HepG2 (cell line): ENCODE data around the gene KANK3. TPM values are rescaled to one million over a fixed set of nuclear protein-coding genes. Genes with fewer than 3 reads are reported as not detected.
A peak's percentile ranks its signal among the peaks of the same experiment; 100 is the strongest.

Experiments used
- ATF1 ChIP-seq: IDR thresholded peaks from 2 replicates; pipeline ENCODE4 v1.6.1; 2016; ENCODE audit warnings: mild to moderate bottlenecking, control low read depth
- BRD4 ChIP-seq: sonication (generic); formaldehyde crosslinking; IDR thresholded peaks from 2 replicates; pipeline ENCODE4 v1.4.0; 2020; ENCODE audit warnings: missing genetic modification reagents
- FOXC1 ChIP-seq: sonication (generic); formaldehyde crosslinking; IDR thresholded peaks from 2 replicates; pipeline ENCODE4 v1.8.0; 2022; ENCODE audit warnings: mild to moderate bottlenecking, missing genetic modification reagents, borderline replicate concordance
- POLR2AphosphoS2 ChIP-seq: IDR thresholded peaks from 2 replicates; pipeline ENCODE4 v1.6.1; 2011; ENCODE audit warnings: low read depth, low read length, improper control_type of control experiment
- SP2 ChIP-seq: sonication (generic); formaldehyde crosslinking; IDR thresholded peaks from 2 replicates; pipeline ENCODE4 v1.5.1; 2020; ENCODE audit warnings: mild to moderate bottlenecking, missing genetic modification reagents
- ZFP1 ChIP-seq: IDR thresholded peaks from 2 replicates; pipeline ENCODE4 v1.6.1; 2016
- ZMYM3 ChIP-seq: sonication (generic); formaldehyde crosslinking; IDR thresholded peaks from 2 replicates; pipeline ENCODE4 v1.5.1; 2020; ENCODE audit warnings: mild to moderate bottlenecking, missing genetic modification reagents
- ZNF274 ChIP-seq: sonication (generic); formaldehyde crosslinking; IDR thresholded peaks from 2 replicates; pipeline ENCODE4 v1.5.1; 2020; ENCODE audit warnings: mild to moderate bottlenecking, missing genetic modification reagents
- ZNF317 ChIP-seq: sonication (generic); formaldehyde crosslinking; IDR thresholded peaks from 2 replicates; pipeline ENCODE4 v1.5.0; 2020; ENCODE audit warnings: mild to moderate bottlenecking, missing genetic modification reagents
- ZNF326 ChIP-seq: sonication (generic); formaldehyde crosslinking; IDR thresholded peaks from 2 replicates; pipeline ENCODE4 v1.4.0; 2020; ENCODE audit warnings: missing genetic modification reagents, borderline replicate concordance
- ZNF619 ChIP-seq: sonication (generic); formaldehyde crosslinking; IDR thresholded peaks from 2 replicates; pipeline ENCODE4 v1.4.0; 2020; ENCODE audit warnings: mild to moderate bottlenecking, missing genetic modification reagents
- ZNF772 ChIP-seq: sonication (generic); formaldehyde crosslinking; IDR thresholded peaks from 2 replicates; pipeline ENCODE4 v1.5.0; 2020; ENCODE audit warnings: mild to moderate bottlenecking, missing genetic modification reagents
- polyA plus RNA-seq, 8 experiments: library from polyadenylated mRNA; depleted of rRNA in 3 of 8; stranded (reverse) in 7 of 8; unstranded in 1 of 8; fragments of >200 nt; fragmentation: Illumina TruSeq in 4 of 8; extraction: Trizol in 4 of 8; gene quantifications; 2 replicates each; pipeline versions ENCODE4 v1.2.1 to v1.2.3, GENCODE V29; 2011 to 2016; ENCODE audit warnings: low read depth in 4 of 8, missing spikeins in 1 of 8, mixed read lengths in 1 of 8; ENCODE audit not compliant: insufficient read depth in 1 of 8
- total RNA-seq, 5 experiments: library from RNA; depleted of rRNA; stranded (reverse); fragments of >200 nt; fragmentation: Illumina TruSeq; extraction: Trizol; gene quantifications; 2 replicates each; pipeline ENCODE4 v1.2.3, GENCODE V29; 2016; ENCODE audit warnings: low read depth in 1 of 5
- TF ChIP-seq, protein P1 (sequence below): sonication (generic); formaldehyde crosslinking; IDR thresholded peaks from 2 replicates; pipeline ENCODE4 v1.4.0; 2020; ENCODE audit warnings: missing genetic modification reagents, borderline replicate concordance
- TF ChIP-seq, protein P2 (sequence below): sonication (generic); formaldehyde crosslinking; IDR thresholded peaks from 2 replicates; pipeline ENCODE4 v1.4.0; 2020; ENCODE audit warnings: missing genetic modification reagents, mild to moderate bottlenecking, borderline replicate concordance
- TF ChIP-seq, protein P3 (sequence below): IDR thresholded peaks from 2 replicates; pipeline ENCODE4 v1.6.1; 2016; ENCODE audit warnings: missing biosample characterization, missing genetic modification reagents, low read depth
- TF ChIP-seq, protein P4 (sequence below): sonication (generic); formaldehyde crosslinking; IDR thresholded peaks from 2 replicates; pipeline ENCODE4 v1.5.1; 2020; ENCODE audit warnings: mild to moderate bottlenecking, missing genetic modification reagents, moderate library complexity
- TF ChIP-seq, protein P5 (sequence below): IDR thresholded peaks from 2 replicates; pipeline ENCODE4 v1.6.1; 2016

KANK3 gene
- total and polyA plus RNA-seq, 2 of the 13 experiments (the other 11 are each of a cell fraction or from before 2014, with no cell fraction given): 0.15 to 0.20 TPM

DNA sequence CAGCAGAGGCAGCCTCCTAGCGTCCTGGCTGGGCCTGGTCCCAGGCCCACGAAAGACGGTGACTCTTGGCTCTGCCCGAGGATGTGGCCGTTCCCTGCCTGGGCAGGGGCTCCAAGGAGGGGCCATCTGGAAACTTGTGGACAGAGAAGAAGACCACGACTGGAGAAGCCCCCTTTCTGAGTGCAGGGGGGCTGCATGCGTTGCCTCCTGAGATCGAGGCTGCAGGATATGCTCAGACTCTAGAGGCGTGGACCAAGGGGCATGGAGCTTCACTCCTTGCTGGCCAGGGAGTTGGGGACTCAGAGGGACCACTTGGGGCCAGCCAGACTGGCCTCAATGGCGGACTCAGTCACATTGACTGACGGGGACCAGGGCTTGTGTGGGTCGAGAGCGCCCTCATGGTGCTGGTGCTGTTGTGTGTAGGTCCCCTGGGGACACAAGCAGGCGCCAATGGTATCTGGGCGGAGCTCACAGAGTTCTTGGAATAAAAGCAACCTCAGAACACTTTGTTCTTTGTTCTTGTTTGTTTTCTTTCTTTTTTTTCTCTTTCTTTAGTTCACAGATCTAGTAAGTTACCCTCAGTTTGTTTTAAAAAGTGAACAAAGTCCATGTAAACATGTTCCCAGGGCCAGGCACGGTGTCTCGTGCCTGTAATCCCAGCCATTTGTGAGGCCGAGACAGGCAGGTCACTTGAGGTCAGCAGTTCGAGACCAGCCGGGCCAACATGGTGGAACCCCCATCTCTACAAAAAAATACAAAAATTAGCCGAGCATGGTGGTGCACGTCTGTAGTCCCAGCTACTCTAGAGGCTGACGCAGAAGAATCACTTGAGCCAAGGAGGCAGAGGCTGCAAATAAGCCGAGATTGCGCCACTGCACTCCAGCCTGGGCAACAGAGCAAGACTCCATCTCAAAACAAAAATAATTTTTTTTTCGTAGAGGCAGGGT is 31.1 kb upstream of the KANK3 start (continued):
- TF ChIP-seq, protein P1, sequence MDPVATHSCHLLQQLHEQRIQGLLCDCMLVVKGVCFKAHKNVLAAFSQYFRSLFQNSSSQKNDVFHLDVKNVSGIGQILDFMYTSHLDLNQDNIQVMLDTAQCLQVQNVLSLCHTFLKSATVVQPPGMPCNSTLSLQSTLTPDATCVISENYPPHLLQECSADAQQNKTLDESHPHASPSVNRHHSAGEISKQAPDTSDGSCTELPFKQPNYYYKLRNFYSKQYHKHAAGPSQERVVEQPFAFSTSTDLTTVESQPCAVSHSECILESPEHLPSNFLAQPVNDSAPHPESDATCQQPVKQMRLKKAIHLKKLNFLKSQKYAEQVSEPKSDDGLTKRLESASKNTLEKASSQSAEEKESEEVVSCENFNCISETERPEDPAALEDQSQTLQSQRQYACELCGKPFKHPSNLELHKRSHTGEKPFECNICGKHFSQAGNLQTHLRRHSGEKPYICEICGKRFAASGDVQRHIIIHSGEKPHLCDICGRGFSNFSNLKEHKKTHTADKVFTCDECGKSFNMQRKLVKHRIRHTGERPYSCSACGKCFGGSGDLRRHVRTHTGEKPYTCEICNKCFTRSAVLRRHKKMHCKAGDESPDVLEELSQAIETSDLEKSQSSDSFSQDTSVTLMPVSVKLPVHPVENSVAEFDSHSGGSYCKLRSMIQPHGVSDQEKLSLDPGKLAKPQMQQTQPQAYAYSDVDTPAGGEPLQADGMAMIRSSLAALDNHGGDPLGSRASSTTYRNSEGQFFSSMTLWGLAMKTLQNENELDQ: no peak
- peak; percentile 44; the same call in 1 of the 2 replicates for TF ChIP-seq SP2 (CRISPR knock-in tag)
- TF ChIP-seq, protein P2, sequence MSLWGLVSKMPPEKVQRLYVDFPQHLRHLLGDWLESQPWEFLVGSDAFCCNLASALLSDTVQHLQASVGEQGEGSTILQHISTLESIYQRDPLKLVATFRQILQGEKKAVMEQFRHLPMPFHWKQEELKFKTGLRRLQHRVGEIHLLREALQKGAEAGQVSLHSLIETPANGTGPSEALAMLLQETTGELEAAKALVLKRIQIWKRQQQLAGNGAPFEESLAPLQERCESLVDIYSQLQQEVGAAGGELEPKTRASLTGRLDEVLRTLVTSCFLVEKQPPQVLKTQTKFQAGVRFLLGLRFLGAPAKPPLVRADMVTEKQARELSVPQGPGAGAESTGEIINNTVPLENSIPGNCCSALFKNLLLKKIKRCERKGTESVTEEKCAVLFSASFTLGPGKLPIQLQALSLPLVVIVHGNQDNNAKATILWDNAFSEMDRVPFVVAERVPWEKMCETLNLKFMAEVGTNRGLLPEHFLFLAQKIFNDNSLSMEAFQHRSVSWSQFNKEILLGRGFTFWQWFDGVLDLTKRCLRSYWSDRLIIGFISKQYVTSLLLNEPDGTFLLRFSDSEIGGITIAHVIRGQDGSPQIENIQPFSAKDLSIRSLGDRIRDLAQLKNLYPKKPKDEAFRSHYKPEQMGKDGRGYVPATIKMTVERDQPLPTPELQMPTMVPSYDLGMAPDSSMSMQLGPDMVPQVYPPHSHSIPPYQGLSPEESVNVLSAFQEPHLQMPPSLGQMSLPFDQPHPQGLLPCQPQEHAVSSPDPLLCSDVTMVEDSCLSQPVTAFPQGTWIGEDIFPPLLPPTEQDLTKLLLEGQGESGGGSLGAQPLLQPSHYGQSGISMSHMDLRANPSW: peak; percentile 87; the same call in 1 of the 2 replicates
- peak; percentile 59; the same call in 1 of the 2 replicates for TF ChIP-seq FOXC1
- peak; percentile 46; the same call in 1 of the 2 replicates for TF ChIP-seq BRD4 (CRISPR knock-in tag)
- no peak for TF ChIP-seq POLR2AphosphoS2
- TF ChIP-seq, protein P3, sequence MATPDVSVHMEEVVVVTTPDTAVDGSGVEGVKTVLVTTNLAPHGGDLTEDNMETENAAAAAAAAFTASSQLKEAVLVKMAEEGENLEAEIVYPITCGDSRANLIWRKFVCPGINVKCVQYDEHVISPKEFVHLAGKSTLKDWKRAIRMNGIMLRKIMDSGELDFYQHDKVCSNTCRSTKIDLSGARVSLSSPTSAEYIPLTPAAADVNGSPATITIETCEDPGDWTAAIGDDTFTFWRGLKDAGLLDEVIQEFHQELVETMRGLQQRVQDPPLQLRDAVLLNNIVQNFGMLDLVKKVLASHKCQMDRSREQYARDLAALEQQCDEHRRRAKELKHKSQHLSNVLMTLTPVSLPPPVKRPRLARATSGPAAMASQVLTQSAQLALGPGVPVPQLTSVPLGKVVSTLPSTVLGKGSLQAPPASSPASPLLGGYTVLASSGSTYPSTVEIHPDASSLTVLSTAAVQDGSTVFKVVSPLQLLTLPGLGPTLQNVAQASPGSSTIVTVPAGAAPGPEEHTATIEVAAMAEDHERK (CRISPR knock-in tag): peak; percentile 23; the same call in 1 of the 2 replicates
- TF ChIP-seq ZNF326 (CRISPR knock-in tag): no peak
- peak; percentile 81; the same call in 1 of the 2 replicates for TF ChIP-seq ZNF772 (CRISPR knock-in tag)
- TF ChIP-seq ZMYM3 (CRISPR knock-in tag): peak; percentile 95
- TF ChIP-seq, protein P4, sequence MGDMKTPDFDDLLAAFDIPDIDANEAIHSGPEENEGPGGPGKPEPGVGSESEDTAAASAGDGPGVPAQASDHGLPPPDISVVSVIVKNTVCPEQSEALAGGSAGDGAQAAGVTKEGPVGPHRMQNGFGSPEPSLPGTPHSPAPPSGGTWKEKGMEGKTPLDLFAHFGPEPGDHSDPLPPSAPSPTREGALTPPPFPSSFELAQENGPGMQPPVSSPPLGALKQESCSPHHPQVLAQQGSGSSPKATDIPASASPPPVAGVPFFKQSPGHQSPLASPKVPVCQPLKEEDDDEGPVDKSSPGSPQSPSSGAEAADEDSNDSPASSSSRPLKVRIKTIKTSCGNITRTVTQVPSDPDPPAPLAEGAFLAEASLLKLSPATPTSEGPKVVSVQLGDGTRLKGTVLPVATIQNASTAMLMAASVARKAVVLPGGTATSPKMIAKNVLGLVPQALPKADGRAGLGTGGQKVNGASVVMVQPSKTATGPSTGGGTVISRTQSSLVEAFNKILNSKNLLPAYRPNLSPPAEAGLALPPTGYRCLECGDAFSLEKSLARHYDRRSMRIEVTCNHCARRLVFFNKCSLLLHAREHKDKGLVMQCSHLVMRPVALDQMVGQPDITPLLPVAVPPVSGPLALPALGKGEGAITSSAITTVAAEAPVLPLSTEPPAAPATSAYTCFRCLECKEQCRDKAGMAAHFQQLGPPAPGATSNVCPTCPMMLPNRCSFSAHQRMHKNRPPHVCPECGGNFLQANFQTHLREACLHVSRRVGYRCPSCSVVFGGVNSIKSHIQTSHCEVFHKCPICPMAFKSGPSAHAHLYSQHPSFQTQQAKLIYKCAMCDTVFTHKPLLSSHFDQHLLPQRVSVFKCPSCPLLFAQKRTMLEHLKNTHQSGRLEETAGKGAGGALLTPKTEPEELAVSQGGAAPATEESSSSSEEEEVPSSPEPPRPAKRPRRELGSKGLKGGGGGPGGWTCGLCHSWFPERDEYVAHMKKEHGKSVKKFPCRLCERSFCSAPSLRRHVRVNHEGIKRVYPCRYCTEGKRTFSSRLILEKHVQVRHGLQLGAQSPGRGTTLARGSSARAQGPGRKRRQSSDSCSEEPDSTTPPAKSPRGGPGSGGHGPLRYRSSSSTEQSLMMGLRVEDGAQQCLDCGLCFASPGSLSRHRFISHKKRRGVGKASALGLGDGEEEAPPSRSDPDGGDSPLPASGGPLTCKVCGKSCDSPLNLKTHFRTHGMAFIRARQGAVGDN (CRISPR knock-in tag): peak; percentile 91
- TF ChIP-seq, protein P5, sequence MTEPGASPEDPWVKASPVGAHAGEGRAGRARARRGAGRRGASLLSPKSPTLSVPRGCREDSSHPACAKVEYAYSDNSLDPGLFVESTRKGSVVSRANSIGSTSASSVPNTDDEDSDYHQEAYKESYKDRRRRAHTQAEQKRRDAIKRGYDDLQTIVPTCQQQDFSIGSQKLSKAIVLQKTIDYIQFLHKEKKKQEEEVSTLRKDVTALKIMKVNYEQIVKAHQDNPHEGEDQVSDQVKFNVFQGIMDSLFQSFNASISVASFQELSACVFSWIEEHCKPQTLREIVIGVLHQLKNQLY: peak; percentile 89
- no peak for TF ChIP-seq ATF1 (CRISPR knock-in tag)
- peak; percentile 30; the same call in 1 of the 2 replicates for TF ChIP-seq ZNF274 (CRISPR knock-in tag)
- TF ChIP-seq ZNF619 (CRISPR knock-in tag): peak; percentile 26; the same call in 1 of the 2 replicates
- 0 out of 2 replicates have a peak, but pooled peaks have one; percentile 20 for TF ChIP-seq ZNF317 (CRISPR knock-in tag)
- no peak for TF ChIP-seq ZFP1 (CRISPR knock-in tag)
